ENCODE data around the gene SUPT3H.

GRCh38 chr6:45118754-45119153, 259.0 kb downstream of the SUPT3H start:
- TF ChIP-seq POLR2AphosphoS5 (IDR thresholded peaks at IDR 0.05; ENCODE audit: borderline replicate concordance, low read depth, low read length) (no peak), EZH2 (IDR thresholded peaks at IDR 0.05) (no peak)

Data from SK-N-MC (cell line).